ENCODE measurements around the gene NCOR1. TPM values are rescaled to one million over a fixed set of nuclear protein-coding genes. Genes with fewer than 3 reads are reported as not detected.

NCOR1 gene
- total and polyA plus RNA-seq, 5 donors: 28.2 to 73.0 (median 69.0) TPM

GRCh38 chr17:16025202-16025601, 190.1 kb downstream of the NCOR1 start:
- no peaks in the 10 kb centered on the region for H3K27me3 ChIP-seq (ENCODE audit: control insufficient read depth, insufficient read depth)
- no peak overlapping the region for H3K4me3 ChIP-seq (ENCODE audit: low read length)
- WGBS: 98% methylated on average over 1 of the region's 1 CpG
- no peak overlapping the region for H3K27ac ChIP-seq (ENCODE audit: low read length)
- no peaks in the 10 kb centered on the region for H3K9me3 ChIP-seq (ENCODE audit: control insufficient read depth, low read length)
- no peak for DNase-seq
- no peaks in the 10 kb centered on the region for H3K4me1 ChIP-seq (ENCODE audit: control insufficient read depth, insufficient read depth, low read length)
- intact Hi-C loops (cut with DNase I): no loop called here
- ATAC-seq: no peak

- no peaks in the 10 kb centered on the region for H3K27me3 ChIP-seq (ENCODE audit: control insufficient read depth, insufficient read depth)
- intact Hi-C loops (cut with DNase I): no loop called here
- H3K9me3 ChIP-seq (ENCODE audit: control insufficient read depth, low read length): no peaks in the 10 kb centered on the region
- H3K4me1 ChIP-seq (ENCODE audit: control insufficient read depth, insufficient read depth, low read length): no peaks in the 10 kb centered on the region
- no peak overlapping the region for H3K4me3 ChIP-seq (ENCODE audit: low read length)
- no peak overlapping the region for H3K27ac ChIP-seq (ENCODE audit: low read length)
- ATAC-seq: no peak
- WGBS: 87% methylated on average over 4 of the region's 4 CpGs
- DNase-seq: no peak
Observed at GRCh38 chr17:16023881-16024280, 191.5 kb downstream of the NCOR1 start.

- H3K4me1 ChIP-seq (ENCODE audit: control insufficient read depth, insufficient read depth, low read length): no peaks in the 10 kb centered on the region
- no peaks in the 10 kb centered on the region for H3K9me3 ChIP-seq (ENCODE audit: control insufficient read depth, low read length)
- ATAC-seq (peak in 1 of 2 donors; percentile 38), DNase-seq (no peak)
- WGBS: 46% methylated on average over 1 of the region's 1 CpG
- H3K27me3 ChIP-seq (ENCODE audit: control insufficient read depth, insufficient read depth): no peaks in the 10 kb centered on the region
- no peak overlapping the region for H3K27ac ChIP-seq (ENCODE audit: low read length)
- intact Hi-C loops (cut with DNase I): no loop called here
- no peak overlapping the region for H3K4me3 ChIP-seq (ENCODE audit: low read length)
Observed at GRCh38 chr17:16019347-16019746, 196.0 kb downstream of the NCOR1 start.

- H3K27ac ChIP-seq (ENCODE audit: low read length): no peak overlapping the region
- peak; percentile 57 to 84 for ATAC-seq
- no peak for DNase-seq
- 25% methylated on average over 3 of the region's 3 CpGs for WGBS
- no peaks in the 10 kb centered on the region for H3K9me3 ChIP-seq (ENCODE audit: control insufficient read depth, low read length)
- no peaks in the 10 kb centered on the region for H3K27me3 ChIP-seq (ENCODE audit: control insufficient read depth, insufficient read depth)
- intact Hi-C loops (cut with DNase I): no loop called here
- H3K4me3 ChIP-seq (ENCODE audit: low read length): no peak overlapping the region
- no peaks in the 10 kb centered on the region for H3K4me1 ChIP-seq (ENCODE audit: control insufficient read depth, insufficient read depth, low read length)
Observed at GRCh38 chr17:16013943-16014407, 201.4 kb downstream of the NCOR1 start.

GRCh38 chr17:16007439-16007838, 207.9 kb downstream of the NCOR1 start:
- no peaks in the 10 kb centered on the region for H3K27me3 ChIP-seq (ENCODE audit: control insufficient read depth, insufficient read depth)
- WGBS: 84% methylated on average over 3 of the region's 3 CpGs
- H3K4me1 ChIP-seq (ENCODE audit: control insufficient read depth, insufficient read depth, low read length): no peaks in the 10 kb centered on the region
- ATAC-seq (no peak), DNase-seq (no peak)
- H3K27ac ChIP-seq (ENCODE audit: low read length): no peak overlapping the region
- no peak overlapping the region for H3K4me3 ChIP-seq (ENCODE audit: low read length)
- intact Hi-C loops (cut with DNase I): no loop called here
- H3K9me3 ChIP-seq (ENCODE audit: control insufficient read depth, low read length): no peaks in the 10 kb centered on the region

- H3K27me3 ChIP-seq (ENCODE audit: control insufficient read depth, insufficient read depth): no peaks in the 10 kb centered on the region
- no peak for ATAC-seq
- no peaks in the 10 kb centered on the region for H3K9me3 ChIP-seq (ENCODE audit: control insufficient read depth, low read length)
- 100% methylated on average over 1 of the region's 1 CpG for WGBS
- intact Hi-C loops (cut with DNase I): no loop called here
- no peaks in the 10 kb centered on the region for H3K4me1 ChIP-seq (ENCODE audit: control insufficient read depth, insufficient read depth, low read length)
- H3K27ac ChIP-seq (ENCODE audit: low read length): no peak overlapping the region
- DNase-seq: no peak
- no peak overlapping the region for H3K4me3 ChIP-seq (ENCODE audit: low read length)
Observed at GRCh38 chr17:16005636-16006035, 209.7 kb downstream of the NCOR1 start.

- peak in 1 of 2 donors; percentile 2 for ATAC-seq
- Histone ChIP-seq H3K4me1 (ENCODE audit: control insufficient read depth, insufficient read depth, low read length) (no peaks in the 10 kb centered on the region), H3K9me3 (ENCODE audit: control insufficient read depth, low read length) (no peaks in the 10 kb centered on the region), H3K4me3 (ENCODE audit: low read length) (no peak overlapping the region), H3K27me3 (ENCODE audit: control insufficient read depth, insufficient read depth) (no peaks in the 10 kb centered on the region), H3K27ac (ENCODE audit: low read length) (peak overlapping the region; percentile 34)
- DNase-seq: no peak
- intact Hi-C loops (cut with DNase I): no loop called here
- WGBS: 64% methylated on average over 1 of the region's 1 CpG
Observed at GRCh38 chr17:16003841-16004240, 211.5 kb downstream of the NCOR1 start.

GRCh38 chr17:16002708-16003260, 212.6 kb downstream of the NCOR1 start:
- no peaks in the 10 kb centered on the region for H3K27me3 ChIP-seq (ENCODE audit: control insufficient read depth, insufficient read depth)
- no peak overlapping the region for H3K4me3 ChIP-seq (ENCODE audit: low read length)
- no peak overlapping the region for H3K27ac ChIP-seq (ENCODE audit: low read length)
- ATAC-seq: no peak
- no peaks in the 10 kb centered on the region for H3K9me3 ChIP-seq (ENCODE audit: control insufficient read depth, low read length)
- 90% methylated on average over 2 of the region's 2 CpGs for WGBS
- intact Hi-C loops (cut with DNase I): no loop called here
- no peak for DNase-seq
- H3K4me1 ChIP-seq (ENCODE audit: control insufficient read depth, insufficient read depth, low read length): no peaks in the 10 kb centered on the region

GRCh38 chr17:16001226-16001897, 214.0 kb downstream of the NCOR1 start:
- DNase-seq: no peak
- H3K27ac ChIP-seq (ENCODE audit: low read length): no peak overlapping the region
- H3K4me3 ChIP-seq (ENCODE audit: low read length): no peak overlapping the region
- intact Hi-C loops (cut with DNase I): no loop called here
- H3K4me1 ChIP-seq (ENCODE audit: control insufficient read depth, insufficient read depth, low read length): no peaks in the 10 kb centered on the region
- ATAC-seq: no peak
- no peaks in the 10 kb centered on the region for H3K9me3 ChIP-seq (ENCODE audit: control insufficient read depth, low read length)
- H3K27me3 ChIP-seq (ENCODE audit: control insufficient read depth, insufficient read depth): no peaks in the 10 kb centered on the region

GRCh38 chr17:15999974-16000827, 215.1 kb downstream of the NCOR1 start:
- 1% methylated on average over 64 of the region's 64 CpGs for WGBS
- Histone ChIP-seq H3K4me3 (ENCODE audit: low read length) (peak overlapping the region; percentile 82), H3K9me3 (ENCODE audit: control insufficient read depth, low read length) (no peaks in the 10 kb centered on the region), H3K4me1 (ENCODE audit: control insufficient read depth, insufficient read depth, low read length) (no peaks in the 10 kb centered on the region), H3K27ac (ENCODE audit: low read length) (peak overlapping the region; percentile 82), H3K27me3 (ENCODE audit: control insufficient read depth, insufficient read depth) (no peaks in the 10 kb centered on the region)
- intact Hi-C loops (cut with DNase I): loop anchor here in 2 of 4 donors (5.0 to 10.0 kb wide), 2 partner anchors 55 to 173 kb away; partner anchors contain the start of gene ADORA2B (in 2 of the 2)
- DNase-seq (peak in 2 of 3 donors; percentile 75 to 76), ATAC-seq (no peak)

Measured in right cardiac atrium (tissue), 5 donors.